LNCaP clone FGC (cell line): ENCODE measurements around the gene EHD4.

ENCODE experiments used
- DNase-seq: peaks from one replicate; pipeline ENCODE4 v3.0.0-alpha.2; 2011; ENCODE audit warnings: low read depth
- H3K4me3 ChIP-seq: 2 replicates; pipeline ENCODE4 v1.5.1; 2011; ENCODE audit warnings: mild to moderate bottlenecking, low read depth, low read length, control low read depth
- CTCF ChIP-seq: IDR thresholded peaks from 2 replicates; pipeline ENCODE4 v1.5.1; 2012; ENCODE audit warnings: mild to moderate bottlenecking; ENCODE audit not compliant: control insufficient read depth, insufficient read depth; ENCODE audit errors: extremely low read depth

The EHD4 gene

GRCh38 chr15:41856716-41857115 is 115.6 kb downstream of the EHD4 start:
- no peak for TF ChIP-seq CTCF
- H3K4me3 ChIP-seq: no peak overlapping the region
- DNase-seq: no peak

GRCh38 chr15:41856262-41856661 is 116.1 kb downstream of the EHD4 start:
- H3K4me3 ChIP-seq: no peak overlapping the region
- DNase-seq: no peak
- TF ChIP-seq CTCF: no peak

GRCh38 chr15:41855261-41855961 is 116.9 kb downstream of the EHD4 start:
- no peak for TF ChIP-seq CTCF
- H3K4me3 ChIP-seq: no peak overlapping the region
- no peak for DNase-seq

GRCh38 chr15:41854443-41854842 is 117.9 kb downstream of the EHD4 start:
- no peak for DNase-seq
- TF ChIP-seq CTCF: no peak
- no peak overlapping the region for H3K4me3 ChIP-seq

GRCh38 chr15:41853831-41854230 is 118.5 kb downstream of the EHD4 start:
- no peak for TF ChIP-seq CTCF
- DNase-seq: no peak
- H3K4me3 ChIP-seq: no peak overlapping the region

- no peak for TF ChIP-seq CTCF
- no peak for DNase-seq
- no peak overlapping the region for H3K4me3 ChIP-seq
These were observed 119.4 kb downstream of the EHD4 start for GRCh38 chr15:41852736-41853590.
